Right forelimb (tissue), 1 donor: ENCODE measurements around the gene PCDHGC3.

Experiments
- DNase-seq: peaks from one replicate; pipeline ENCODE4 v3.0.0-alpha.2; 2018

PCDHGC3 gene

DNA sequence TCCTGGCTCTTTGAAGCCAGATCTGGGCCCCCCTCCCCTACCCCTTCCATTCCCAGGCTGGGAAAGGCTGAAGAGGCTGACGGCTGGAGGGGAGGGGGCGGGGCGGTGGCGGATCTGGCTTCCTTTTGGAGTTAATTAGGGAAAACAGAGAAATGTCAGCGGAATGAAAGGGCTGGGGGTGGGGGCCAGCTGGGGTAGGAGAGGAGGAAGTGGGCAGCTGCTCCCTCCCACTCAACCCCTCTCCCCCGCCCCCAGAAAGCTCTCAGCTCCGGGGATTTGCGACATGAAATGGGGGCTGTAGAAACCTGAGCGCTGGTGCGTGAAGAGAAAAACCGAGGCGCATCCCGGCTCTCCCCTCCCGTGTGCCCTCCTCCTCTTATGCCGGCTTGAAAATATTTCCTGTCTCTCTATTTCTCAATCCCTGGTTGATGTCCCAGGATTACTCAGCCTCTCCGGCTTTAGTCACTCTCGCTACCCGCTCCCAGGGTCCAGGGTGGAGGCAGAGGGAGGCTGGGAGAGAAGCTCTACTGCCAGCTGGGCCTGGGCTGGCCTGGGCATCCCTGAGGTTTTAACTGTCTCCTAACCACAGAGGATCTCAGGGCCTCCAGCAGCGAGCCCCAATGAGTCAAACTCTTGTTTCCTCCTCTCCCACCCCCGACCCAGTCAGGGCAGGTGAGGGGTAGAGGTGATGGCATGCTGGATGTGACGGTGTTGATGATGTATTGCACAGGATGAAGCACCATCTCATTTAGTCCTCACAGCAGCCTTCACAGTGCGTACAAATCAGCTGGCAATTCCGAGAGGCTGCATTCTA is 33.2 kb downstream of the PCDHGC3 start:
- DNase-seq, result peak; percentile 83

DNA sequence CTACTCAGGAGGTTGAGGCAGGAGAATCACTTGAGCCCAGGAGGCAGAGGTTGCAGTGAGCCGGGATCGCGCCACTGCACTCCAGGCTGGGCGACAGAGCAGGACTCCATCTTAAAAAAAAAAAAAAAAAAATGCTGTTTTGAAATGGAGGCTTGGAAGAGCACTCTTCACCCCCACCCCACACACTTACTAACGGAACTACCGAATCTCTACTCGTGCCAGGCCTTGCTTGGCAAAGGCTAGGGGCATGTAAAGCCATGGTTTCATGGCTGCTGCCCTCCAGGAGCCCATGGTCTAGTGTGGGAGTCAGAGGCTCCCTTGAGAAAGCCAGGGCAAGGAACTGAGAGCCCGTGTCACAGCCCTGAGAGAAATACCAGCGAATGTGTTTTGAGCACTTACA is 34.4 kb downstream of the PCDHGC3 start:
- no peak for DNase-seq

DNA sequence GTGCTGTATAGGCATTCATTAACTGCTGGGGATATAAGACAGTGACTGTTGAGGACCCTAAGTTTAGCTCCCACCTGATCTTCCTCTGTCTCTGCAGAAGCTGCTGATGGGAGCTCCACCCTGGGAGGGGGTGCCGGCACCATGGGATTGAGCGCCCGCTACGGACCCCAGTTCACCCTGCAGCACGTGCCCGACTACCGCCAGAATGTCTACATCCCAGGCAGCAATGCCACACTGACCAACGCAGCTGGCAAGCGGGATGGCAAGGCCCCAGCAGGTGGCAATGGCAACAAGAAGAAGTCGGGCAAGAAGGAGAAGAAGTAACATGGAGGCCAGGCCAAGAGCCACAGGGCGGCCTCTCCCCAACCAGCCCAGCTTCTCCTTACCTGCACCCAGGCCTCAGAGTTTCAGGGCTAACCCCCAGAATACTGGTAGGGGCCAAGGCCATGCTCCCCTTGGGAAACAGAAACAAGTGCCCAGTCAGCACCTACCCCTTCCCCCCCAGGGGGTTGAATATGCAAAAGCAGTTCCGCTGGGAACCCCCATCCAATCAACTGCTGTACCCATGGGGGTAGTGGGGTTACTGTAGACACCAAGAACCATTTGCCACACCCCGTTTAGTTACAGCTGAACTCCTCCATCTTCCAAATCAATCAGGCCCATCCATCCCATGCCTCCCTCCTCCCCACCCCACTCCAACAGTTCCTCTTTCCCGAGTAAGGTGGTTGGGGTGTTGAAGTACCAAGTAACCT is 35.3 kb downstream of the PCDHGC3 start:
- DNase-seq, result no peak

DNA sequence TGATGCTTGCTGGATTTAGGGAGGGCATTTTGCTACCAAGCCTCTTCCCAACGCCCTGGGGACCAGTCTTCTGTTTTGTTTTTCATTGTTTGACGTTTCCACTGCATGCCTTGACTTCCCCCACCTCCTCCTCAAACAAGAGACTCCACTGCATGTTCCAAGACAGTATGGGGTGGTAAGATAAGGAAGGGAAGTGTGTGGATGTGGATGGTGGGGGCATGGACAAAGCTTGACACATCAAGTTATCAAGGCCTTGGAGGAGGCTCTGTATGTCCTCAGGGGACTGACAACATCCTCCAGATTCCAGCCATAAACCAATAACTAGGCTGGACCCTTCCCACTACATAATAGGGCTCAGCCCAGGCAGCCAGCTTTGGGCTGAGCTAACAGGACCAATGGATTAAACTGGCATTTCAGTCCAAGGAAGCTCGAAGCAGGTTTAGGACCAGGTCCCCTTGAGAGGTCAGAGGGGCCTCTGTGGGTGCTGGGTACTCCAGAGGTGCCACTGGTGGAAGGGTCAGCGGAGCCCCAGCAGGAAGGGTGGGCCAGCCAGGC is 36.1 kb downstream of the PCDHGC3 start:
- no peak for DNase-seq

DNA sequence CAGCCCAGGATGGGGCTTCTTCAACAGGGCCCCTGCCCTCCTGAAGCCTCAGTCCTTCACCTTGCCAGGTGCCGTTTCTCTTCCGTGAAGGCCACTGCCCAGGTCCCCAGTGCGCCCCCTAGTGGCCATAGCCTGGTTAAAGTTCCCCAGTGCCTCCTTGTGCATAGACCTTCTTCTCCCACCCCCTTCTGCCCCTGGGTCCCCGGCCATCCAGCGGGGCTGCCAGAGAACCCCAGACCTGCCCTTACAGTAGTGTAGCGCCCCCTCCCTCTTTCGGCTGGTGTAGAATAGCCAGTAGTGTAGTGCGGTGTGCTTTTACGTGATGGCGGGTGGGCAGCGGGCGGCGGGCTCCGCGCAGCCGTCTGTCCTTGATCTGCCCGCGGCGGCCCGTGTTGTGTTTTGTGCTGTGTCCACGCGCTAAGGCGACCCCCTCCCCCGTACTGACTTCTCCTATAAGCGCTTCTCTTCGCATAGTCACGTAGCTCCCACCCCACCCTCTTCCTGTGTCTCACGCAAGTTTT is 36.7 kb downstream of the PCDHGC3 start:
- peak; percentile 82 for DNase-seq

DNA sequence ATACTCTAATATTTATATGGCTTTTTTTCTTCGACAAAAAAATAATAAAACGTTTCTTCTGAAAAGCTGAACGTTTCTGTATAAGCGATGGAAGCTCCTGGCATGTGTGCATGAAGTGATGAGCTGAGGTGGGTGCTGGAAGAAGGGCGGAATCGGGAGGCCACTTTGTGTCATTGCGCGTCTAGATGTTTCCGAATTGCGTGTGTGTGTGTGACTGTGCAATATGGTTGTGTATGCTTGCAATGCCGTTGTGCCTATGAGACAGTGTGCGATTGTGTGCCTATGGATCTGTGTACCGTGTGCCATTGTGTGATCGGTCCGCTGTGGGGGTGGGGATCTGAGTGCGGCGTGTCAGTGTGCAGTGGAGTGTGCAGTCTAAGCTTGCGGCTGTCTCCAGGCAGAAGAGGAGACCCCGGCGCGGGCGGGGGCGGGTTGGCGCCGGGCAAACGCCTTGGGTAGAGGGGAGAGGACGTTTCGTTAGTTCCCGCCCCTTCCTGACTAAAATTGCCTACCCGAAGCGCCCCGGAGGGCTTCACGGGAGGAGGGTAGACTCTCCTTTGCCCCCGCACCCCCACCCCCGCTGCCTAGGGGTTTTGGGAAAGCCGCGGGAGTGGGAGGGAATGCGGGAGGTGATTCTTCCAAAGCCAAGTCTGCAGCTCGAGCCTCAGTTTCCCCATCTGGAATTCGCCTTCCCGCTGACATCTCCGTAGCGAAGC is 37.3 kb downstream of the PCDHGC3 start:
- peak; percentile 85 for DNase-seq

DNA sequence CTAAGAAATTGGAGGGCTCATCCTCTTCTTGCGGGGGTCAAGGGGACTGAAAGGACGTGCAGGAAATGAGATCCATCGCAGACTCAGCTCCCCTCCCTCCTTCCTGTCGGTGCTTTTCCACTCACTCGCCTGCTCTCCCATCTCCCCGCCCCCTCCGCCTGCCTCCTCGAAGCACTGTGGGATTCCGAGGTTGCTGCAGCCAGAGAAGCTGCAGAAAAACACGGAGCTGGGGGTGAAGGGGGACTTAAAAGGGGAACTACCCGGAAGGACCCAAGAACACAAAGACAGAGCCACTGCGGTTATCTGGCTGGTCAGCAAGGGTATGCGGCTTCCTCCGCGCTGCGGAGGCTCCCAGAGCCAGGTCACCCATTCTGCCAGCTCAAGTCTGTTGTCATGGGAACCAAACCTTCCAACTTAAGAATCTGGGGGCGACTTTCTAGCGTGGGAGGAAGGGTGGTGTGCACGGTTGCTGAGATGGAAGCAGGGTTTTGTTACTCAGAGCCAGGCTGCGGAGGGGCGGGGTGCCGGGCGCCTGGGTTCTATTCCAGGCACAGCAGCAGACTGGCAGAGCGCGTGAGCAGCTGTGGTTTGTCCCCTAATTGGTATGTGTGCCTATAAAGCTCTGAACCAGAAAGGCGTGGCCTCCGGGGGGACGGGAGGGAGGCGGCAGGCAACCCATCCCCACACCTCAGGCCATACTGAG is 38.0 kb downstream of the PCDHGC3 start:
- peak; percentile 91 for DNase-seq

DNA sequence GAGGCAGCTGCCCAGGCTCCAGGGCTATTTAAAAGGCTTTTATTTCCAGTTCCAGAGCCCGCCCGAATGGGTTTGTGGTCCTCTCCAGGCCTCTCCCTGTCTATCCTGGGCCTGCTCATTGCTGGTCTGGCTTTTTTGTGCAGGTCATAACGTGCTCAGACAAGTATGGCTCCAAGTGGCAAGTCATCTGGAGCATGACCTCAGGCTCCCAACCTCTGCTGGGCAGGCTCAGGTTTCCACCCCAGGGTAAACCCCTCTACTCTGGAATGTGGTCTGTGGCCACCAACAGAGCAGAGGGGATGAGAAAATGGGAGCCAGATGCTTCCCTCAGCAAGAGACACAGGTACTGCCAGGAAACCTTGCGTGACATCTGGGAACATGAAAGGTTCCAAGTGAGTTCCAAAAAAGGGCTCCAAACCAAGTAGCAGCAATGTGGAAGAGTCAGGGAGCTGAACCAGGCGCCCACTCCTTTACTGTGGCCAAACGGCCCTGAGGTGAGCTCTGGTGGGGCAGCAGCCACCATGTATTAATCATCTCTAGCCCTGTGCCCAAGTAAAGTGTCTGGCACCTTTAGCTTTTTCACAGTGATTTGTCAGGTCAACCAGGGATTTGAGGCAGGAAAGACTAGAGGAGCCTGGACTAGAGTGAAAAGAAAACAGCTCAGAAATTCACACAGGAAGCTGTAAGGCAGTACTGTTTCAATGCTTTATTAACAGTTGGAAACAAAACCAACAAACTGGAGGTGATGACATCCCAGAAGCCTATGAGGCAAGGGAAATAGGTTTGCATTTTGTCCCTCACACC is 38.8 kb downstream of the PCDHGC3 start:
- no peak for DNase-seq

DNA sequence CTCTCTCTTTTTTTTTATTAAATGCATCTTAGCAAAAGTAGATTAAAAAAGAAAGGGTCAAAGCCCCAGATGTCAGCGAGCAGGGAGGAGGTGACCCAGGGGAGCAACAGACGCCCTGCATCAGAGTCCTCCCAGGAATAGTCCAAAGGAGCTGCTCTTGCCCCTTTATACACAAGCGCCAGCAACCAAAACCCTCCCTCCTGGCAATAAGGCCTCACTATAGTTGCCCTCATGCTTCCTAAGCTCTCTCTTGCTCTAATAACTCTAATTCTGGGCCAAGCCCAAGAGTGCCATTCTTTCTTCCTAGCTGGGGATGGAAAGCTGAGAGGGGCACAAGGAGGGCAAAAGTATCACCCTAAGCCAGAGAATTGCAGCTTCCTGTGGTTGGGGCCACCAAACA is 39.4 kb downstream of the PCDHGC3 start:
- DNase-seq, result no peak

DNA sequence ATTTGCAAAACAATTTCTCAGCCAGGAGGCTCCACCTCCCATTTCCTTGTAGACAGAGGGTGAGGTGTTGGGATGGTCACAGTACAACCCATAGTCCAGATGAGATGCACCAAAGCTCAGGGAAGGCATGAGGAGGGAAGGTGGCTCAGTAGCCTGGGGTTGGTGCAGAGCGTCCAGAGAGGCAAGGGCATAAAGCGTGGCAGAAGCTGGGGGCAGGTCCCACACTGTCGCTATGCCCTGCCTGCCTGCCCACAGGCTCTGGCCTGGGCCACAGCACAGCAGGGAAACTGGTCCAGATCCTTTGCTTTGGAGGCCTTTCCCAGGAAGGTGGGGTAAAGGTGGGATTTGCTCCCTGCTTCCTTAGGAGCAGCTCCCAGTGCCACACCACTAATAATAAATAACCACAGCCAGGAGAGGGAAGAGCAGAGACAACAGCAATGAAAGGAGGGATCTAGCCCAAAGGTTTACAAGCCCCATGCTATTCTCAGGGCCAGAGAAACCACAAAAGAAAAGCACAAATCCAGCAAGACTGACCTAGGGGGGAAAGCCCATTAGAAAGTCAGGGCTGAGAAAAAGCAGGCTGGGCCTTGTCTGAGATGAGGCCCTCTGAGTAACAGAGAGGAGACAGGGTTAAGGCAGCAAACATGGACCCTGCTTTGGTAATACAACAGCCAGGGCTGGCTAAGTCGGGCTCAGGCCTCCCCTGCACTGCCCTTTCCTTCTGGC is 40.3 kb downstream of the PCDHGC3 start:
- no peak for DNase-seq

DNA sequence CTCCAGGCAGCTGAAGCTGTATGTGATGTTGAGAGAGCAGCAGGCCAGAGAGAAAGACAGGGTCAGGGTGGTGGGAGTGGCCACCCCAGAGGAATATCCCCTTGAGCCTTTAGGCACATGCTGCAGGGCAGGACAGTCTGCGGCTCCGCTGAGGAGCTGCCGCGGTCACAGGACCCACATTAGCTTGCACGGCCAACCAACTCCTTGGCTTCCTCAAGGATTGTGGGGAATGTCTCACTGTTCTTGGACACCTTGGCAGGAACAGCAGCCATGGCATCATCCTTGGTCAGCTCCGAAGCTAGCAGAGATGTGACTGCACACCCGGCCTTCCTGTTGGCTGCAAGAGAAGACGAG is 40.9 kb downstream of the PCDHGC3 start:
- DNase-seq, result no peak

DNA sequence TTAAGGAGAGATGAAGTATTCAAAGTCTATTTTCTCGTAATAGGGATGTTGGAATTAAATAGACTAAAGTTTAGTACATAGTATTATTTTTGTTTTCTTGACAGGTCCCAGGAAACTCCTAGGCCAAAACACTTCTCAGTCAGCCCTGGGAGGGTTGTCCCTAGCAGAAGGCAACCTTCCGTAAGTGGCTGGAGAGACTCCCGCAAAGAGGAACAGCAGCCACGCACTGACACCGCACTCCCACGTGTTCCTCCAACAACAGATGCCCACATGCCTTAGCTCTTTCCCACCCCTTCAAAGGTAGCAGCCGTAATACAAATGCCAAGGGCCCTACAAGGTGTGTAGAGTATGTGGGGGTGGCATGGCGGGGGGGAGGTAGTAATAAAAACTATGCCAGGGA is 41.5 kb downstream of the PCDHGC3 start:
- DNase-seq, result no peak

DNA sequence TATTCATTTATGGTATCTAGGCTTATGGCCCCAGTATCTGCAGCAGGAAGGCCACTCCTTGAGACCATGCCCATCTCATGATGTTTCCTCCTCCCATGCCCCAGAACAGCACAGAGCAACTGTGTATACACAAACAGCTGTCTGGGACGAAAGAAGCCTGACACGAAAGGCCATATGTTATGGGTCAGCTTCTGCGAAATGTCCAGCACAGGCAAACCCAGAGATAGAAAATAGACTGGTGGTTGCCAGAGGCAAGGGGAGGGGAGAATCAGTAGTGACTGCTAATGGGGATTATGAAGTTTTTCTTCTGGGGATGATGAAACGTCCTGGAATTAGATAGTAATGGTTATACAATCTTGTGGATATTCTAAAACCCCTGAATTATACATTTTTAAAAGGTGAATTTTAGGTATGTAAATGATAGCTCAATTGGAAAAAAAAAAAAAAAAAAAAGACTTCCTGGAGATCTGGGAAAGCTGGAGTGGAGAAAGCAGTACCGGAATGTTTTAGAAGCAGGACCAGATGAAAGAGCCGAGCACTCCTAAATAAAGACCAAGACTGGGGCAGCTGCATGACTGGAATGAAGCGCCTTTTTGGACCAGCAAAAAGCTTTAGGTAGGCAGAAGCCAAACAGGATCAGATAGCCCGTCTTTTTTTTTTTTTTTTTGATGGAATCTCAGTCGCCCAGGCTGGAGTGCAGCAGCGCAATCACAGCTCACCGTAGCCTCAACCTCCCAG is 42.3 kb downstream of the PCDHGC3 start:
- no peak for DNase-seq

DNA sequence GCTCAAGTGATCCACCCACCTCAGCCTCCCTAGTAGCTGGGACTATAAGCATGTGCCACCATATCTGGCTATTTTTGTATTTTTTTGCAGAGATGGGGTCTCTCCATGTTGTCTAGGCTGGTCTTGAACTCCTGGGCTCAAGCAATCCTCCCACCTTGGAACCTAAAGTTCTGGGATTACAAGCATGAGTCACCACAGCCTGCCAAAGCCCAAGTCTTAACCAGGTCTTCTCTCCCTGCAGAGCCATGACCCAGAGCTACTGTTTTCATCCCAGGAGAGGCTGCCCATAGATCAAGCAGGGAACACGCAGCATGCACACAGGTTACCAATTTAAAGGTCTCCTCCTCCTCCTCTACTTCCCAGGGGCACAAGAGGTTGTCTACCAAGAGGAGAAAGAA is 42.9 kb downstream of the PCDHGC3 start:
- no peak for DNase-seq

DNA sequence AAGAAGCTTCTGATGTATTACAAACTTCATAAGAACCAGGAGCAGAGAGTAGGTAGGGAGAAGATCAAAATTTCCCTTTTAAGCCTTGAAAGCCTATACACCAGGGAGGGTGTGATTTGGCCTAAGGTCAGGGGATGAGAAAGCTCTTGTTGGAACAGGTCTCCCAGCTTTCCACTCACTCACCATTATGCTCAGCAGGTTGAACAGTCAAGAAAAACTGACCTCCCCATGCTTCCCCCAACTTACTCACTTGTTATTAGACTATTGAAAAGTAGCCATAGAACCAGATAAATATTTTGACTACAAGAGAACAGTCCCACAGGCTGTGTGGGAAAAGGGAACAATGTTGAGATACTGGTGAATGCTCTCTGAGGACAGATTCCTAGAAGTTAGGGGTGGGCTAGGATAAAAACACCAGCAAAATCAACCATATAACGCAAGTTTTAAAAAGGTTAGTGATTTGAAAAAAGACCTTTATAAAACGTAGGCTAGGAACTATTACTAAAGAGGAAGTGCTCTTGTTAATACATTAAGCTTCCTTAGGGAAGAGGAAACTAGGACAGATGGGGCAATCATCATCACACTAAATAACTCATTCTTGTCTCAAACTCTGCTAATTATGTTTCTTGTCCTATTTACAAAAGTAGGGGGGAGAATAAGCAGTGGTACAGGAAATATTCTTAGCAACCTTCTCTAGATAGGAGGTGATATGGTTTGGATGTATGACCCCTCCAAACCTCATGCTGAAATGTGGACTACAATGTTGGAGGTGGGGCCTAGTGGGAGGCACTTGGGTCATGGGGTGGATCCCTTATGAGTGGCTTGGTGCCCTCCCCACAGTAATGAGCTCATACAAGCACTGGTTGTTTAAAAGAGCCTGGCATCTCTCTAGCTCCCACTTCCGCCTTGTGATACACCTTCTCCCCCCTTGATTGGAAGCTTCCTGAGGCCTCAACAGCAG is 44.1 kb downstream of the PCDHGC3 start:
- DNase-seq, result no peak

DNA sequence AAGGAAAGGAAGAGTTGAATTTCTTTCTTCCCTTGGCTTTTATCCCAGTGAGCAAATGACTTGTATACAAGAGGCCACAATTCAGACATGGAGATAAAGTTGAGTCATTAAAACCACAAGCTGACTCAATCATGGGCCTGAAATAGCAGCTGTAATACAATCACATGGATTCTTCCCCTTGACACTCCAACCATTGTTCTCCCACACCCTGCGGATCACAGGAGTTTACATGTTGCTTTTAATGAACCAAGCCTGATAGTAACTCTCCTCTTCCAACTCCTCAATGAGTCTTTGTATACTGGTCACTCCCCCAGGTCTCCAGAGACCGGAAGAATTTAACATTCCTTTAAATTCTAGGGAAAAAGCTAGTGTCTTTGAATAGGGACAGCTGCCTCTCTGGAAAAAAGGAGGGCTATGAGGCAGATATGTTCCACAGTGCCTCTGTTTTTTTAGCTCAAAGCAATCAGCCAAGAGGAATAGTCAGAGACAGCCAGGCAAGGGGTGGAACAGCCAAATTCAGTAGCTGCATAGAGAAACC is 45.5 kb downstream of the PCDHGC3 start:
- no peak for DNase-seq

DNA sequence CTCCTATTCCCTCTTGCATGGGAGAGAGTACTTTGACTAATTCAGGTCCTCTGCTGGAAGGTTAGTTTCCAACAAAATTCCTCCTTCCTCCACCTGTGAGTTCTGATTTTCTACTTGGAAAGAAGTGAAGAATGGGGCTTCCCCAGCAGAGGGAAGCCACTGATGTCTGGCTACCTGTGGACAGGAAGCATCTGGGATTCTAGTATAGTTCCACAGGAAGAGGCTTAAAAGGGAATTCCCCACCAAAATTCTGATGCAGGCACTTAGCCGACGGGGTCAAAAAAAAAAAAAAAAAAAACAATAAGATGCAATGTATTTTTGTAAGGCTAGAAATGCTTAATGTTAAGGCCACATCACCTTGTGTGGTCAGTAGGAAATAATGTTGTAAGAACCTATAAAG is 46.5 kb downstream of the PCDHGC3 start:
- DNase-seq, result no peak

DNA sequence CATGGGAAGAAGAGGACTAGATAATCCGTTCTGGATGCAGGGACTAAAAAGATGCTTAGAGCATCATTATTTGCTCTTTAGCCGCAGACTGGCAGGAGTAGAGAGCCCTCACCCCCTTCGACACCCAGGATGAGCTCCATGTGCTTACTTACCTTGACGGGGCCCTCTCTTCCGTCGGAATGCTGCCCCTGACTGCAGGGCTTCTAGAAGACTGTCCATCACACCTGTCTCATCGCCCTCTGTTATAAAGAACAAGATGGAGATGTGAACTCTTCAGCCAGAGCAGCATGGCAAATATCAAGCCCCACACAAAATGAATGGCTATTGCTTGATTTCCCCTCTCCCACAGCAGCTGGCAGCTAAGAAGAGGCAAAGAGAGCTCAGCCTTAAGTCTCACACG is 48.2 kb downstream of the PCDHGC3 start:
- DNase-seq, result no peak
